Smooth muscle cell of the pulmonary artery (primary cell): ENCODE measurements around the gene FPR3. TPM values are rescaled to one million over a fixed set of nuclear protein-coding genes. Genes with fewer than 3 reads are reported as not detected.

Source experiments
- total RNA-seq: library from RNA; depleted of rRNA; stranded (reverse); fragments of >200 nt; gene quantifications from 2 replicates; pipeline ENCODE4 v1.2.3, GENCODE V29; 2014

Gene FPR3, protein sequence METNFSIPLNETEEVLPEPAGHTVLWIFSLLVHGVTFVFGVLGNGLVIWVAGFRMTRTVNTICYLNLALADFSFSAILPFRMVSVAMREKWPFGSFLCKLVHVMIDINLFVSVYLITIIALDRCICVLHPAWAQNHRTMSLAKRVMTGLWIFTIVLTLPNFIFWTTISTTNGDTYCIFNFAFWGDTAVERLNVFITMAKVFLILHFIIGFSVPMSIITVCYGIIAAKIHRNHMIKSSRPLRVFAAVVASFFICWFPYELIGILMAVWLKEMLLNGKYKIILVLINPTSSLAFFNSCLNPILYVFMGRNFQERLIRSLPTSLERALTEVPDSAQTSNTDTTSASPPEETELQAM
- total RNA-seq = 0.07 and 0.17 TPM in 2 replicates

DNA sequence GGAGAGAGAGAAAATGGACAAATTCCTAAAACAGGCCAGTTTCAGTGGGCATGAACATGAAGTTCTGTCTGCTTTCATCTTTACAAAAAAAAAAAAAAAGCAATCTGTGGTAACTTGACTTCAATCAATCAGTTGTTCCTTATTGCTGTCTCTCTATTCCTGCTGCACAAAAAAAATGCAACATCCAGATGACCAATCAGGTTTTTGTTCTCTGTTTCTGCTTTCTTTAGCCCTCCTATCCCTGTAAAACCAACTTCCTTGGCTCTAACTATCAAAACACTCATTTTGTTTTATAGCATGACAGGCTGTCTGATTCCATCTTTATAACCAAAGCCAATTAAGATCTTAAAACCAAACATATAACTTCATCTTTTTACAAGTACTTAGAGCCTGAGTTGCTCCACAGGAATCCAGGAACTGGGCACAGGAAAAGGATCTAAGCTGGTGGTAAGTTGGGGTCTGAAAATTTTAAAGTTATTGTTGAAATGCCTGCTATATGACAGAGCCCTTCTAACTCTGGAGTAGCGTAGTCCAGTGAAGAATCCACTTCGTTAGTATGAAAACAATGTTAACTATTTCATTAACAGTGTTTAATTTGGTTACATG is at the start of gene FPR3:
TSS of gene FPR3 (plus strand) at position 273 of the 606 bp plus-strand sequence. CDS start 28,592 bp downstream, outside the sequence.

DNA sequence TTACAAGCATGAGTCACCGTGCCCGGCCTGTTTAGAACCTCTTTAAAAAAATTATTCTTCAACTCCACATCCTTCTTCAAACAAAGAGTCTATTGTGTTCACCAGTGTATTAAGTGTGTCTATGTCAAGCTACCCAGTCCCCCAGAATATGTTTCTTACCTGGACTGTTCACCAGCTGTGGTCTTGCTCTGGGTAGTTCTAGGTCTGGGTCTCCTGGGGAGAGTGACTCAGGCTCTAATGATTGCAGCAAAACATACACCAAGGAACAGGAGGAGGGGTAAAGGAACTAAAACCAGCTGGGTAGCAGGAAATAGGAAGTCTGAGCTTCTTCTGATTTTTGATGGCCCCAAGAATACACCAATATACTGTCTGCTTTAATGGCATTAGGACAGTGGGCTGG is 43.3 kb upstream of the FPR3 start, which contains the start of gene FPR1:
TSS of gene FPR1 (minus strand) at position 224 of the 400 bp plus-strand sequence. CDS start 4,884 bp downstream, outside the sequence.

DNA sequence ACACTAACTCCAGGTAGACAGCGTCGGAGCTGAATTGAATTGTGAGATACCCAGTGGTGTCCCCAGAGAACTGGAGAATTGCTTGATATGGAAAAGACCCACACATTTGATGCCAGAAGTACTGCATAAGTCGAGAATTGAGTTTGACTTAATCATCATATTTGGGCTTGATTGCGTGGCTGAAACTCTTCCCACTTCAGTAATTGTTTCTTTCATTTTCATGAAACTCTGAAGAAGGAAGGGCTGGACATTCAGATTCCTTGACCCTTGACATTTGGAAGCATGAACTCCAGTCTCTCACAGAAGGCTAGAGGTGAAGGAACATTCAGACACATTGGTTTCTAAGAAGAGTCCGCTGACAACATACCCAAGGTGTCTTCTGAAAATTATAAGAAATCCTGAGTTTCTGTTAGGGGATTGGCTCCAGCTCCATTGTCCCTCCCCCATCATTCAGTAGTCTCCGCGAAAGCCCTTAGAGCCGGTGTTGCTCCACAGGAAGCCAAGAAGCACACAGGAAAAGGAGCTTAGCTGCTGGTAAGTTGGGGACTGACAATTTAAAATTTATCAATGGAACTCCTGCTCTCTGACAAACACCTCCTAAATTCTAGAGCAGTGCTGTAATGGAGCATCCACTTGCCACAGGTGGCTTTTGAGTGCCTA is 34.1 kb upstream of the FPR3 start, which contains the start of gene FPR2:
TSS of gene FPR2 (plus strand) at position 484 of the 660 bp plus-strand sequence. CDS start 7,479 bp downstream, outside the sequence.

Other genes with a start within 250 kb of the FPR3 start
- gene ZNF175, start 223.9 kb upstream of the FPR3 start, total RNA-seq = 8.9 and 9.1 TPM in 2 replicates
- gene SIGLEC5, start 164.8 kb upstream of the FPR3 start, total RNA-seq = not detected in 2 replicates
- not detected in 2 replicates for gene SIGLEC14, start 148.3 kb upstream of the FPR3 start, total RNA-seq
- gene SPACA6, start 101.8 kb upstream of the FPR3 start, total RNA-seq = 4.2 and 5.8 TPM in 2 replicates
- gene HAS1, start 71.2 kb upstream of the FPR3 start, total RNA-seq = 0.03 and 4.8 TPM in 2 replicates
- 0.20 TPM in 1 of 2 replicates, not detected in the other for gene FPR1, start 43.3 kb upstream of the FPR3 start, total RNA-seq
- 0.07 TPM in 1 of 2 replicates, not detected in the other for gene FPR2, start 34.0 kb upstream of the FPR3 start, total RNA-seq
- 7.6 and 8.3 TPM in 2 replicates for gene ZNF577, start 92.8 kb downstream of the FPR3 start, total RNA-seq
- gene ZNF649, start 109.9 kb downstream of the FPR3 start, total RNA-seq = 4.7 and 5.4 TPM in 2 replicates
- gene ZNF613, start 132.3 kb downstream of the FPR3 start, total RNA-seq = 5.7 and 7.6 TPM in 2 replicates
- gene ZNF350, start 191.7 kb downstream of the FPR3 start, total RNA-seq = 8.3 and 10.7 TPM in 2 replicates
- gene ZNF615, start 213.1 kb downstream of the FPR3 start, total RNA-seq = 10.3 and 17.2 TPM in 2 replicates
- 9.1 and 10.6 TPM in 2 replicates for gene ZNF614, start 233.2 kb downstream of the FPR3 start, total RNA-seq